GM19452 (cell line): ENCODE results near the gene ACCSL.

Experiments
- ATAC-seq: cut with Tn5 transposase; IDR thresholded peaks from one replicate; pipeline ENCODE4 v1.9.1; 2021; ENCODE audit not compliant: unreplicated experiment

Gene ACCSL

GRCh38 chr11:44047931-44048431 is at the start of gene ACCSL:
ACCSL (plus strand) TSS chr11:44047981; CDS start chr11:44048037, 56 bp downstream.
- no peak for ATAC-seq

- no peak for ATAC-seq
These were observed 49.5 kb upstream of the ACCSL start for GRCh38 chr11:43998308-43998707.

GRCh38 chr11:44000731-44001130 is 47.0 kb upstream of the ACCSL start:
- ATAC-seq, result no peak

- ATAC-seq, result no peak
These were observed 45.3 kb upstream of the ACCSL start for GRCh38 chr11:44002191-44003093.

GRCh38 chr11:44003736-44004451 is 43.9 kb upstream of the ACCSL start:
- no peak for ATAC-seq

GRCh38 chr11:44004452-44005062 is 43.2 kb upstream of the ACCSL start:
- no peak for ATAC-seq

GRCh38 chr11:44005063-44005701 is 42.6 kb upstream of the ACCSL start:
- ATAC-seq, result no peak

- no peak for ATAC-seq
These were observed 41.8 kb upstream of the ACCSL start for GRCh38 chr11:44005956-44006355.

GRCh38 chr11:44006917-44007361 is 40.8 kb upstream of the ACCSL start:
- ATAC-seq, result no peak

GRCh38 chr11:44007481-44008087 is 40.2 kb upstream of the ACCSL start:
- no peak for ATAC-seq

GRCh38 chr11:44008088-44008501 is 39.7 kb upstream of the ACCSL start:
- no peak for ATAC-seq

GRCh38 chr11:44008698-44009097 is 39.1 kb upstream of the ACCSL start:
- no peak for ATAC-seq

GRCh38 chr11:44010789-44011251 is 37.0 kb upstream of the ACCSL start:
- ATAC-seq, result no peak

GRCh38 chr11:44011797-44012196 is 36.0 kb upstream of the ACCSL start:
- no peak for ATAC-seq

GRCh38 chr11:44014968-44015623 is 32.7 kb upstream of the ACCSL start:
- ATAC-seq, result no peak

- no peak for ATAC-seq
These were observed 32.2 kb upstream of the ACCSL start for GRCh38 chr11:44015624-44016007.

- no peak for ATAC-seq
These were observed 31.6 kb upstream of the ACCSL start for GRCh38 chr11:44016131-44016530.

- ATAC-seq, result no peak
These were observed 31.0 kb upstream of the ACCSL start for GRCh38 chr11:44016546-44017442.
